HCT116 (cell line): ENCODE measurements around the gene CDH4. TPM values are rescaled to one million over a fixed set of nuclear protein-coding genes. Genes with fewer than 3 reads are reported as not detected.

ENCODE experiments used
- ATAC-seq: fragments of 200-7000 bp; cut with Tn5 transposase; 2 replicates; pipeline ENCODE4 v1.9.1; 2020; ENCODE audit warnings: mild to moderate bottlenecking, moderate library complexity
- BruUV-seq: library from RNA; stranded (reverse); fragments of 400-500 nt; replicated peaks from 2 replicates; lab custom pipeline; 2021; lab: Mats Ljungman, UMichigan
- CTCF ChIA-PET: fragments of 300-600 bp; sonication (Branson Sonifier 250); formaldehyde crosslinking; loops from one replicate; lab custom pipeline; 2021; ENCODE audit warnings: antibody characterized with exemption; lab: Charles Lee
- POLR2A ChIA-PET: fragments of 300-600, 350-600 bp; sonication (Branson Sonifier 250); formaldehyde crosslinking; loops from one replicate; lab custom pipeline; 2021; ENCODE audit warnings: antibody characterized with exemption; lab: Charles Lee
- RAD21 ChIA-PET, 2 experiments: fragments of 300-600 bp; sonication (Branson Sonifier 250); formaldehyde crosslinking; loops; one replicate each; lab custom pipeline; 2023; ENCODE audit warnings: low total read pairs in 2 of 2; ENCODE audit not compliant: uncharacterized antibody in 2 of 2, unreplicated experiment in 2 of 2, low non-redundant PET in 1 of 2; lab: Charles Lee
- DNase-seq: peaks from one replicate; pipeline ENCODE4 v3.0.0-alpha.2; 2010; ENCODE audit warnings: low read depth, low spot score
- H2AFZ ChIP-seq: fragments of 200-600 bp; shearing (Covaris generic), sonication (generic); 2 replicates; pipeline ENCODE4 v1.6.1; 2017; ENCODE audit warnings: low read depth, mixed run types, mixed read lengths, antibody characterized with exemption, low read length; ENCODE audit not compliant: poor library complexity, severe bottlenecking
- H3K27ac ChIP-seq: 2 replicates; pipeline ENCODE4 v1.5.1; 2012; ENCODE audit warnings: low read depth, low read length
- H3K27me3 ChIP-seq: fragments of 200-600 bp; sonication (generic); 2 replicates; pipeline ENCODE4 v1.6.1; 2016; ENCODE audit warnings: mixed run types, low read length, mixed read lengths; ENCODE audit not compliant: insufficient read depth
- H3K36me3 ChIP-seq, 2 experiments: fragments of 200-500 bp in 1 of 2; fragments of 200-600 bp in 1 of 2; sonication (Bioruptor generic) in 1 of 2; sonication (generic) in 1 of 2; 2 replicates each; pipeline versions ENCODE4 v1.5.1 to v1.6.1; 2014 to 2016; ENCODE audit warnings: low read length in 2 of 2, inconsistent platforms in 1 of 2, mixed read lengths in 1 of 2, mixed run types in 1 of 2; ENCODE audit not compliant: insufficient read depth in 2 of 2, control insufficient read depth in 1 of 2
- H3K4me1 ChIP-seq, 2 experiments: fragments of 200-600 bp in 1 of 2; sonication (generic) in 1 of 2; 2 replicates each; pipeline versions ENCODE4 v1.5.1 to v1.6.1; 2012 to 2017; ENCODE audit warnings: low read length in 2 of 2, inconsistent platforms in 1 of 2, mild to moderate bottlenecking in 1 of 2, mixed read lengths in 1 of 2, mixed run types in 1 of 2, moderate library complexity in 1 of 2; ENCODE audit not compliant: insufficient read depth in 2 of 2, control insufficient read depth in 1 of 2
- H3K4me2 ChIP-seq: fragments of 200-600 bp; sonication (generic); 2 replicates; pipeline ENCODE4 v1.6.1; 2017; ENCODE audit warnings: mixed run types, low read length, mixed read lengths
- H3K4me3 ChIP-seq, 2 experiments: fragments of 200-600 bp in 1 of 2; sonication (generic) in 1 of 2; replicated peaks in 1 of 2; 2 replicates each; pipeline ENCODE4 v1.5.1; 2011 to 2016; ENCODE audit warnings: low read length in 2 of 2, control low read depth in 1 of 2, low read depth in 1 of 2, mild to moderate bottlenecking in 1 of 2, mixed read lengths in 1 of 2, mixed run types in 1 of 2
- H3K79me2 ChIP-seq: fragments of 200-600 bp; sonication (generic); 2 replicates; pipeline ENCODE4 v1.6.1; 2017; ENCODE audit warnings: mild to moderate bottlenecking, mixed run types, low read length, moderate library complexity, mixed read lengths; ENCODE audit not compliant: insufficient read depth
- H3K9ac ChIP-seq: fragments of 200-600 bp; sonication (generic); 2 replicates; pipeline ENCODE4 v1.6.1; 2016; ENCODE audit warnings: low read length, mixed read lengths
- H3K9me2 ChIP-seq: fragments of 200-600 bp; sonication (generic), shearing (Covaris generic); 2 replicates; pipeline ENCODE4 v1.6.1; 2017; ENCODE audit warnings: mixed run types, mild to moderate bottlenecking, moderate library complexity; ENCODE audit not compliant: insufficient read depth
- H3K9me3 ChIP-seq, 2 experiments: fragments of 200-500 bp in 1 of 2; fragments of 200-600 bp in 1 of 2; sonication (Bioruptor generic) in 1 of 2; sonication (generic) in 1 of 2; 2 replicates each; pipeline ENCODE4 v1.6.1; 2014 to 2017; ENCODE audit warnings: low read length in 2 of 2, mixed read lengths in 2 of 2, inconsistent platforms in 1 of 2, low read depth in 1 of 2, mild to moderate bottlenecking in 1 of 2, mixed run types in 1 of 2, moderate library complexity in 1 of 2; ENCODE audit not compliant: control insufficient read depth in 1 of 2, insufficient read depth in 1 of 2
- H4K20me1 ChIP-seq: fragments of 200-600 bp; sonication (generic), shearing (Covaris generic); 2 replicates; pipeline ENCODE4 v1.6.1; 2017; ENCODE audit warnings: mixed run types, mild to moderate bottlenecking, moderate library complexity; ENCODE audit not compliant: insufficient read depth
- CBX3 ChIP-seq: IDR thresholded peaks from 2 replicates; pipeline ENCODE4 v1.6.1; 2012; ENCODE audit warnings: low read depth
- CEBPB ChIP-seq: IDR thresholded peaks from 2 replicates; pipeline ENCODE4 v1.6.1; 2012; ENCODE audit warnings: low read depth
- CTCF ChIP-seq, 3 experiments: fragments of 200-600 bp in 1 of 3; sonication (generic) in 1 of 3; IDR thresholded peaks in 2 of 3; conservative IDR thresholded peaks in 1 of 3; 2 replicates each; pipeline ENCODE4 v1.5.1; 2012 to 2017; ENCODE audit warnings: low read depth in 2 of 3, low read length in 2 of 3, antibody characterized with exemption in 1 of 3, borderline replicate concordance in 1 of 3, control low read depth in 1 of 3, mild to moderate bottlenecking in 1 of 3, mixed read lengths in 1 of 3, mixed run types in 1 of 3, moderate library complexity in 1 of 3; ENCODE audit not compliant: insufficient read depth in 1 of 3
- EGR1 ChIP-seq: IDR thresholded peaks from 2 replicates; pipeline ENCODE4 v1.6.1; 2012; ENCODE audit warnings: low read depth
- ELF1 ChIP-seq: IDR thresholded peaks from 2 replicates; pipeline ENCODE4 v1.6.1; 2012; ENCODE audit warnings: low read depth, borderline replicate concordance
- EZH2 ChIP-seq: fragments of 200-600 bp; sonication (generic); IDR thresholded peaks from 2 replicates; pipeline ENCODE4 v1.6.1; 2017; ENCODE audit warnings: antibody characterized with exemption, mixed run types
- FOSL1 ChIP-seq: IDR thresholded peaks from 2 replicates; pipeline ENCODE4 v1.6.1; 2012; ENCODE audit warnings: low read depth
- JUND ChIP-seq: IDR thresholded peaks from 2 replicates; pipeline ENCODE4 v1.6.1; 2012
- POLR2A ChIP-seq: IDR thresholded peaks from 2 replicates; pipeline ENCODE4 v1.7.0; 2011; ENCODE audit warnings: borderline replicate concordance; ENCODE audit not compliant: insufficient read depth, insufficient read length; ENCODE audit errors: extremely low read depth
- RAD21 ChIP-seq: IDR thresholded peaks from 2 replicates; pipeline ENCODE4 v1.6.1; 2012; ENCODE audit warnings: low read depth, mild to moderate bottlenecking
- SIN3A ChIP-seq: IDR thresholded peaks from 2 replicates; pipeline ENCODE4 v1.6.1; 2012; ENCODE audit warnings: low read depth
- SRF ChIP-seq: IDR thresholded peaks from 2 replicates; pipeline ENCODE4 v1.6.1; 2012; ENCODE audit warnings: low read depth
- YY1 ChIP-seq: IDR thresholded peaks from 2 replicates; pipeline ENCODE4 v1.6.1; 2011; ENCODE audit warnings: low read length, low read depth, moderate library complexity, mild to moderate bottlenecking; ENCODE audit not compliant: insufficient replicate concordance; ENCODE audit errors: extremely low read depth
- ZBTB33 ChIP-seq: IDR thresholded peaks from 2 replicates; pipeline ENCODE4 v1.6.1; 2011; ENCODE audit warnings: mild to moderate bottlenecking, low read length, moderate library complexity; ENCODE audit not compliant: insufficient replicate concordance; ENCODE audit errors: extremely low read depth
- intact Hi-C: fragments of 100-400 bp; cut with micrococcal nuclease; formaldehyde crosslinking; loops from 2 replicates; pipeline ENCODE4 v1.10.0; 2022
- total RNA-seq: library from RNA; stranded (reverse); gene quantifications from one replicate; pipeline ENCODE4 v1.2.1, GENCODE V29; 2021; ENCODE audit not compliant: unreplicated experiment
- TF ChIP-seq, protein P1 (sequence below): IDR thresholded peaks from 2 replicates; pipeline ENCODE4 v1.6.1; 2012

Gene CDH4
- total RNA-seq, 1 experiment from 2014 or later, result not detected

DNA sequence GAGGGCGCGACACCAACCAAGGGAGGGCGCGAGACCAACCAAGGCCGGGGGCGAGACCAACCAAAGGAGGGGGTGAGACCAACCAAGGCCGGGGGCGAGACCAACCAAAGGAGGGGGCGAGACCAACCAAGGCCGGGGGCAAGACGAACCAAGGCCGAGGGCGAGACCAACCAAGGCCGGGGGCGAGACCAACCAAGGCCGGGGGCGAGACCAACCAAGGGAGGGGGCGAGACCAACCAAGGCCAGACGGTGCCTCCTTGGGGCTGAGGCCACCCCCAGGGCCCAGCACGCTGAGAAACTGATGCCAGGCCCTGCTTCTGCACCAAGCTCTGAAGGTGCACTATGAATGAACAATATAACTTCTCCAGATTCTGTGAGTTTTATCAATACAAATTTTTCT, 726.4 kb downstream of the CDH4 start:
- no peaks in the 10 kb centered on the region for H3K9me2 ChIP-seq
- no peak overlapping the region for H2AFZ ChIP-seq
- peaks cover under 1% of the 10 kb centered on the region for H3K79me2 ChIP-seq
- POLR2A ChIA-PET, result no interaction called here
- CTCF ChIA-PET, result no interaction called here
- no peaks in the 10 kb centered on the region for H3K4me1 ChIP-seq
- intact Hi-C loops, result no loop called here
- no peak overlapping the region for H3K4me3 ChIP-seq
- no peaks in the 10 kb centered on the region for H3K9me3 ChIP-seq
- H4K20me1 ChIP-seq, result no peaks in the 10 kb centered on the region
- H3K36me3 ChIP-seq, result peaks cover 0 to 8% of the 10 kb centered on the region in 2 experiments; a peak in 2 of 4 replicates
- H3K27ac ChIP-seq, result no peak overlapping the region
- ATAC-seq, result no peak
- TF ChIP-seq ZBTB33 (no peak), ELF1 (no peak), EZH2 (no peak), RAD21 (no peak), SRF (no peak), SIN3A (no peak), FOSL1 (no peak), EGR1 (no peak), POLR2A (no peak), YY1 (no peak), CTCF (IDR thresholded peaks at IDR 0.05 in 2 of 3, conservative IDR thresholded peaks at IDR 0.05 in 1 of 3; ENCODE audit: borderline replicate concordance in 1 of 3, insufficient read depth in 1 of 3, low read depth in 2 of 3, low read length in 2 of 3) (no peak), CBX3 (no peak), JUND (no peak), CEBPB (no peak)
- TF ChIP-seq, protein P1, sequence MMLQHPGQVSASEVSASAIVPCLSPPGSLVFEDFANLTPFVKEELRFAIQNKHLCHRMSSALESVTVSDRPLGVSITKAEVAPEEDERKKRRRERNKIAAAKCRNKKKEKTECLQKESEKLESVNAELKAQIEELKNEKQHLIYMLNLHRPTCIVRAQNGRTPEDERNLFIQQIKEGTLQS, result no peak
- H3K4me2 ChIP-seq, result no peak overlapping the region
- H3K27me3 ChIP-seq, result no peaks in the 10 kb centered on the region
- RAD21 ChIA-PET, result no interaction called here
- no peak overlapping the region for H3K9ac ChIP-seq
- DNase-seq, result no peak
- no TSS peak for BruUV-seq
